GM19463 (cell line): Measurements from ENCODE around the gene KRT33B.

Experiments used
- ATAC-seq: cut with Tn5 transposase; IDR thresholded peaks from one replicate; pipeline ENCODE4 v1.9.1; 2021; ENCODE audit warnings: mild to moderate bottlenecking, moderate library complexity; ENCODE audit not compliant: unreplicated experiment

The KRT33B gene

DNA sequence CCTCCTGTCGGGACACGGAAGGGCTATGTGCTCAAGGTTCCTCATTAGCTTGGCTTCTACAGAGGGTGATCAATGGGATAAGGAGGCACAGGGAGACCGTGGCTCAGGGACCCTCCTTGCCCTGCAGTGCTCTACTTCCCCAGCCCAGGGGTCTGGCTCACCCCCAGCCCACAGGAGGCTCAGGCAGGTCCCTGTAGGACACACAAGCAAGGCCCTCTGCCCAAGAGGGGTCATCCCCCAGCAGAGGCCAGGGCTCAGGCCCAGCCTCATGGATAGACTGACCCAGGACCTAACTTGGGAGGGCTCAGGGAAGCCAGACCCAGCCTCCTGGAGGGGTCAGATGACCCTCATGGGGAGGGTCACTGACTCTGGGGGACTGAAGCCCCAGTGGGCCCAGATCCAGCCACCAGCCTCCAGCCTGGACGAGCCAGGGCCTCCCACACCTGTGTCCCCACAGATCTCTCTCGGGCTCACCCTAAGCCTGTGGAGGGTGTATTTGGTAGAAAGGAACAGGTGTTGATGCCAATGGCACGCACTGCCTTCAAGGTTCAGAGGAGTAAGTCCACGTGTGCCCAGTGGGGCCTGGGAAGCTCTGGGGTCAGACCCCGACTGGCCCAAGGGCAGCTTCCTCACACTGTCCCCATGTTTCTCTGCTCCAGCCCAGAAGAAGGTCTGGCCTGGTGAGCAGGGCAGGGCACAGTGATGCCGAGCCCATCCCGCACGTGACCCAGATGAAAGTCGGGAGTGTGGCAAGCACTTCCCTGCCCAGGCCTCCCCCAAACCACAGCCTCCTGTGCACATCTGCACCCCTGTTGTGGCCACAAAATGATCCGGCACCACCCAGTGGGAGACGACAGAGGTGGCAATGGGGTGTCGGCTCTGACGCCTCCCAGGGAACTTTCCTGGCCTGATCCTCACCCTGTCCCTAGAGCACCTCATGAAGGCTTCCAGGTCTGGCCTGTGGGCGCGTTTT is 43.2 kb downstream of the KRT33B start:
- no peak for ATAC-seq

DNA sequence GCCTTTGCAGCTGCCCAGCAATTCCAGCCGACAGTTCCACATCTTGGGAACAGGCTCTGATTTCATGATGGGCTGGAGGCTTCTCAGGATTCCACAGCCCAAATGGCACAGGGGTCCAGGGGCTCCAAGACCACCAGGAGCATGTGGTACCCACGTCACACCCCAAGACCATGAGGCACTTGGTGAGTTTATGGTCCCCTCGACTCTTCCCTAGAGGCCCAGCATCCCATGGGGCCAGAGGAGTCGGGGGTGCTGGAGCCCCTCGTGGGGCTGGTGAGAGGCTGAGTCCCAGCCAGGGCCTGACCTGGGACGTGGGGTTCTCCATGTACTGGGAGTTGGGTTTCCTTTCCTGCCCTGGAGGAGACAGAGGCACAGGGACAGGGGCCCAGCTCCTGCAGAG is 44.0 kb downstream of the KRT33B start:
- no peak for ATAC-seq

- no peak for ATAC-seq
These were observed 44.5 kb downstream of the KRT33B start for GRCh38 chr17:41325126-41325525.

DNA sequence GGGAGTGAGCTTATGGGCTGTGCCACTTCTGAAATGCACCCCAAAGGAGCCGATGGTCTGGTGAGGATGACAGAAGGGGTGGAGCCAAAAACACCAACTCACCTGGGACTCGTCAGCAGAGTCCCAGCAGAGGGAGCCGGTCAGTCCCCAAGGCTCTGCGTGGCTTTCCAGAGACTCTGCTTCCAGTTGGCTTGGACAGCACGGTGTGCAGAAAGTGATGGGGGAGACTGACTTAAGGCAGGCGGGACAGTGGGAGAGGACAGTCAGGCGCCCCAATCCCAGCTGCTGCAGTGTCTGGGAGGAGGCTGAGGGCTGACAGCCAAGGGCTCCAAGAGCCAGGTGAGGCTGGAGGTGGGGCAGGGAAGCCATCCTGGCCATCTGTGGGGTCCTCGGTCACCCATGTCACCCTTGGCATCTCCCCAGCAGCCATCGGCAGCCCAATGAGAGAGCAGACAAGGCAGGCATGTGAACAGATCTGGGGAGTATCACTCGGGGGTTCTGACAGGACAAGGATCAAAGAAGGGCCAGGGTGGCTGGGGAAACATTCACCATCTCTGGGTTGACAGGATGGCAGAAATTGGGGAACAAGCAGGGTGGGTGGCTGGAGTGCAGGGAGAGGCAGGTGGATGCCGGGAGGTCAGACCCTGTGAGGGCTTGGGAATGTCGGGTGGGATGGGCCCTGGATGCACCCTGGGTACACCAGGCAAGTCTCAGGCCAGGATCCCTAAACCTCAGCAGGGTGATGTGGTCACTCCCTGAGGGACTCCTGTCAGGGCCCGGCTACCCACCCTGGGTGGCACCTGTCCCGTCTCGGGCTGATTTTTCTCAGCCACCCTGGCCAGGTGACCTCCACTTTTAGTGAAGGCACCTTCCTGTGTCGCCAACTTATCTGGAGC is 45.2 kb downstream of the KRT33B start:
- no peak for ATAC-seq

DNA sequence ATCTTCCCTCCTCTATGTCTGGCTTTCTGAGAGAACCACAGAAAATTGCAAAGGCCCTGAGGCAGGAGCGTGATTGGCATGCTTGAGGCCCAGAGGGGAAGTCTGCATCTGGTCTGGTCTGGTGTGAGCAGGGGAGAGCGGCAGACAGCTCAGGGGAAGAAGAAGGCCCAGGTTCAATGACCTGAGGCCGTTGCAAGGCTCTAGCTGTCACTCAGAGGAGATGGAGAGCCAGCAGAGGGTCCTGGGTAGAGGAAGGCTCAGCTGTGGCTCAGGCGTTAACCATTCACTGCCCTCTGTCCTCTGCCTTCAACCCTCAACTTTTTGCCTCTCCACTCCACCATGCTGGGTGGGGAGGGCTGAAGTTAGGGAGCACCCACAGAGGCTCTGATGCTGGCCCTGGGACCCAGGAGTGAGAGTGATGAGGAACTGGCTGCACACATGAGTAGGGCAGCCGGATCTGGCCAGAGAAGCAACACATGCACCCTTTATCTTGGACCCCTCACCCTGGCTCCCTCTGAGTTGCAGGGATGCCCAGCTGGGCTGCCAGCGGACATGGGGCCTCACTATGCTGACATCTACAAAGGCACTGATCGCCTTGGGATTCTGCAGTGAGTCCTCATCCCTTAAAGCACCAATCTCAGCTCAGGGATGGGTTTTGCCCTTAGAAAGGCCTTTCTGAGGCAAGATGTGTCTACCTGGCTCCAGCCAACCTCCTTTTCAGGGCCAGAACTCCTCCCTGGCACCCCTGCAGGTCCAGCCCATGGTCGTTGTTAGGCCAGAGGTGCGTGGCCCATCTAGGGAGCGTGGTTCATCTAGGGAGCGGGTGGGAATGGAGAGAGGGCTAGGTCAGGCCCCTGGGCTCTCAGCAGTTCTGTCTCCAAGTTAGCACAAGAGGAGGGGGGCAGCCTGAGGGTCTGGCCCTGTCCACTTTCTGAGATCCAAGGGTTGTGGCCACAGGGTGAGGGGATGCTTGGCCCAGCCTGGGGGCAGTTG is 46.4 kb downstream of the KRT33B start:
- no peak for ATAC-seq

- no peak for ATAC-seq
These were observed 47.3 kb downstream of the KRT33B start for GRCh38 chr17:41322094-41322902.

GRCh38 chr17:41318231-41318630 is 51.4 kb downstream of the KRT33B start:
- no peak for ATAC-seq

GRCh38 chr17:41315814-41316445 is 53.7 kb downstream of the KRT33B start:
- ATAC-seq: no peak

- no peak for ATAC-seq
These were observed 54.3 kb downstream of the KRT33B start, which contains the start of gene KRTAP17-1 for GRCh38 chr17:41315204-41315794. TSS of gene KRTAP17-1 (minus strand) at chr17:41315710. CDS start at chr17:41315650, 60 bp downstream.
